NCI-H526 (cell line): ENCODE measurements around the gene TNFSF13.
A peak's percentile ranks its signal among the peaks of the same experiment; 100 is the strongest.

Experiments used
- DNase-seq, 2 experiments: peaks; one replicate each; lab custom pipeline; 2025; lab: John Stamatoyannopoulos, UW

Gene TNFSF13

DNA sequence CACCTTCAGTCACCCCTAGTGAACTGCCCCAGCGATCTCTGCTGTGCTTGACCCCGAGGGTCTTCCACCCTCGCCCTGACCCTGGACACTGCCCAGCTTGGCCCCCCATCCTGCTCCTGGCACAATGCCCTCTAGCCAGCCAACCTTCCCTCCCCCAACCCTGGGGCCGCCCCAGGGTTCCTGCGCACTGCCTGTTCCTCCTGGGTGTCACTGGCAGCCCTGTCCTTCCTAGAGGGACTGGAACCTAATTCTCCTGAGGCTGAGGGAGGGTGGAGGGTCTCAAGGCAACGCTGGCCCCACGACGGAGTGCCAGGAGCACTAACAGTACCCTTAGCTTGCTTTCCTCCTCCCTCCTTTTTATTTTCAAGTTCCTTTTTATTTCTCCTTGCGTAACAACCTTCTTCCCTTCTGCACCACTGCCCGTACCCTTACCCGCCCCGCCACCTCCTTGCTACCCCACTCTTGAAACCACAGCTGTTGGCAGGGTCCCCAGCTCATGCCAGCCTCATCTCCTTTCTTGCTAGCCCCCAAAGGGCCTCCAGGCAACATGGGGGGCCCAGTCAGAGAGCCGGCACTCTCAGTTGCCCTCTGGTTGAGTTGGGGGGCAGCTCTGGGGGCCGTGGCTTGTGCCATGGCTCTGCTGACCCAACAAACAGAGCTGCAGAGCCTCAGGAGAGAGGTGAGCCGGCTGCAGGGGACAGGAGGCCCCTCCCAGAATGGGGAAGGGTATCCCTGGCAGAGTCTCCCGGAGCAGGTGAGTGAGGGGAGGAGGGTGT is at the start of gene TNFSF13:
Gene TNFSF13 (plus strand): TSS at position 207 of the 776 bp plus-strand sequence. CDS start 290 bp downstream, at position 497.
- DNase-seq, result no peak

GRCh38 chr17:7508846-7509245 is 49.7 kb upstream of the TNFSF13 start:
- no peak for DNase-seq

DNA sequence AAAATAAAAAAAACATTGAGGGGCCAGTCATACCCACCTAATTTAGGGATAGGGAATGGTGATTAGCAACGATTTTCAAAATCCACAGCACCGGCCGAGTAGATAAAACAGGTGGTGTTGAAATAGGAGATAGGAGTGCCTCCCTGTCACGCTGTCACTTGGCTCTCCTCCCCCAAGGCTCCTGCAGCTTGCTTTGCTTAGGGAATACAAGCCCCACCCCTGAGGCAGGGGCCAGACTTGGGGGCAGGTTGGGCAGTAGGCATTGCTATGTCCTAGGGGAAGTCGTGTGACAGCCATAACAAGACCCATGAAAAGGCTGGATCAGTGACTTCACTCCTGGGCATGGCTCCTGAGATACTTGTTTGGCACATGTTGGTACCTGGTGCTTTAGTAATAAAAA is 48.6 kb upstream of the TNFSF13 start:
- DNase-seq, result no peak

GRCh38 chr17:7511108-7511507 is 47.4 kb upstream of the TNFSF13 start:
- DNase-seq, result no peak

GRCh38 chr17:7512105-7512504 is 46.4 kb upstream of the TNFSF13 start:
- DNase-seq, result no peak

GRCh38 chr17:7512824-7513540 is 45.6 kb upstream of the TNFSF13 start:
- no peak for DNase-seq

DNA sequence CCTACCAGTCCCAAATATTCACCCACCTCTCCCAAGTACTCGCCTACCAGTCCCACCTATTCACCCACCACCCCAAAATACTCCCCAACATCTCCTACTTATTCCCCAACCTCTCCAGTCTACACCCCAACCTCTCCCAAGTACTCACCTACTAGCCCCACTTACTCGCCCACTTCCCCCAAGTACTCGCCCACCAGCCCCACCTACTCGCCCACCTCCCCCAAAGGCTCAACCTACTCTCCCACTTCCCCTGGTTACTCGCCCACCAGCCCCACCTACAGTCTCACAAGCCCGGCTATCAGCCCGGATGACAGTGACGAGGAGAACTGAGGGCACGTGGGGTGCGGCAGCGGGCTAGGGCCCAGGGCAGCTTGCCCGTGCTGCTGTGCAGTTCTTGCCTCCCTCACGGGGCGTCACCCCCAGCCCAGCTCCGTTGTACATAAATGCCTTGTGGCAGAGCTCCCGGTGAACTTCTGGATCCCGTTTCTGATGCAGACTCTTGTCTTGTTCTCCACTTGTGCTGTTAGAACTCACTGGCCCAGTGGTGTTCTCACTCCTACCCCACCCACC is 44.6 kb upstream of the TNFSF13 start:
- DNase-seq, result no peak

GRCh38 chr17:7515911-7516610 is 42.5 kb upstream of the TNFSF13 start:
- no peak for DNase-seq

- peak in 1 of 2 experiments; percentile 25 for DNase-seq
Measured at GRCh38 chr17:7523033-7523432, 35.5 kb upstream of the TNFSF13 start.

GRCh38 chr17:7528842-7529241 is 29.7 kb upstream of the TNFSF13 start:
- DNase-seq, result no peak

DNA sequence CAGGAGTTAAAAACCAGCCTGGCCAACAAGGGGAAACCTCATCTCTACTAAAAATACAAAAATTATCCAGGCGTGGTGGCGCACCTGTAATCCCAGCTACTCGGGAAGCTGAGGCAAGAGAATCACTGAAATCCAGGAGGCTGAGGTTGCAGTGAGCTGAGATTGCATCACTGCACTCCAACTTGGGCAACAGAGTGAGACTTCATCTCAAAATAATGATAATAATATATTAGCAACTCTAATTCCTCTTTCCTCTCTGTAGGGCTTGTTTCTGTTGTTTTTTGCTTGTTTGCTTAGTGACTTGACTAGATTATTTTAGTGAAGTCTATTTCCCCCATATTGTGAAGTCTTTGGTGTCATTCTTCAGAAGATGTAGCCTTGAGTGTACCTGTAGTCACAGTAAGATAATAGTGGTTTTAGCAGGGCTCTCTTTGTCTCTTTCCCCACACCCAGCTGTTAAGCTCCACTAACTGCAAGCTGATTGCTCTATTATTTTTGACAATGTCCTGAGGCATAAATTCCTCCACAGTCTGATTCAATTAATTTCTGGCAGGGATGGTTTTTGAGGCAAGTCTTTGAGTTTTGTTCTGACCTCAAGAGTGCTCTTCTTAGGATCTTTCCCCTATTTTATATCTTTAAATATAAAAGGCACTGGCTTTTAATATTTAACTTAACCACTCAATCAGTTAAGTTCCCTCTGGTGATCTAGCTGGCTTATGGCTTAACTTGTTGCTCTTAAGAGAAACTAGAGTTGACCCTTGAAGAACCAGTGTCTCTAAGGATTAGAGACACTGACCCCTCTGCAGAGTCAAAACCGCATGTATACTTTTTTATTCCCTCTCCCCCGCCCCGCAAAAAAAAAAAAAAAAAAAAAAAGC is 28.3 kb upstream of the TNFSF13 start:
- DNase-seq, result no peak

DNA sequence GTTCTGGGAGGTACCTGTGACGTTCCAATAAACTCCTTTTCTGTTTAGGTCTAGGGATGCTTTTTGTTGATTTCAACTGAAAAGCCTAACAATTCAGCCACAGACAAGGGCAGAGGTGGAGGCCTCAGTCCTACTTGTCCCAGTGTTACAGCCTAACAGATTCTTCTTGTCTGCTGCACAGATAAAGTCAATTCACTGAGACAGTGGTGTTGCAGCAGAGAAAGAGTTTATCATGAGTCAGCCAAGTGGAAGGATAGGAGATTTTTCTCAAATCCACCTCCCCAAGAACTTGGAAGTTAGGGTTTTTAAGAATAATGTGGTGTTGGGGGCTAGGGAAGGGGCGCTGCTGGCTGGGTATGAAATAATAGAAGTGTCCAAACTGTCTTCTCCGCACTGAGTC is 20.5 kb upstream of the TNFSF13 start:
- DNase-seq, result no peak

- DNase-seq, result no peak
Measured at GRCh38 chr17:7538891-7539545, 19.5 kb upstream of the TNFSF13 start.

DNA sequence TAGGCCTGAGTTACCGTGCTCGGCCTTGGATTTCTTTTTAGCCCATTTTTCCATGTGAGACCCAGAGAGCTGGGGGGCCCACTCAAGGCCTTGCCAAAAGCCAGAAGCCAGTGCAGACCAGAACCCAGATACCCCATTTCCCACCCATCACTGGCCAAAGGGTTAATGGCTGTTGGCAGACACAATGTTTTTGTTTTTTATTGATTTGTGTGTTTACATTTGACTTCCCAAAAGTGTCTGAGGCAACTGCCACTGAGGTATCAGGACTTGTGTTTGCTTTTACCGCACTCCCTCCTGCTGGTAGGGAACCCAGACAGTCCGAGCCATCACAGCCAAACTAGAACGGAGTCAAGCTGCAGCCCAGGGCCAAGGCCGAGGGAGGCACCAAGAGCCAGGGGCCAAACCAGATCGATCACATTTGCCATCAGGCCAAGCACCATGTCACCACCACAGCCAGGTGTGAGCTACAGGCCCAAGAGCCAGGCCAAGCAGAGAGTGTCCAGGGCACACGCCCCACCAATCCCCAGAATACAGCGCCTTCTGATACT is 17.4 kb upstream of the TNFSF13 start:
- DNase-seq, result no peak

- no peak for DNase-seq
Measured at GRCh38 chr17:7544911-7545310, 13.6 kb upstream of the TNFSF13 start.

DNA sequence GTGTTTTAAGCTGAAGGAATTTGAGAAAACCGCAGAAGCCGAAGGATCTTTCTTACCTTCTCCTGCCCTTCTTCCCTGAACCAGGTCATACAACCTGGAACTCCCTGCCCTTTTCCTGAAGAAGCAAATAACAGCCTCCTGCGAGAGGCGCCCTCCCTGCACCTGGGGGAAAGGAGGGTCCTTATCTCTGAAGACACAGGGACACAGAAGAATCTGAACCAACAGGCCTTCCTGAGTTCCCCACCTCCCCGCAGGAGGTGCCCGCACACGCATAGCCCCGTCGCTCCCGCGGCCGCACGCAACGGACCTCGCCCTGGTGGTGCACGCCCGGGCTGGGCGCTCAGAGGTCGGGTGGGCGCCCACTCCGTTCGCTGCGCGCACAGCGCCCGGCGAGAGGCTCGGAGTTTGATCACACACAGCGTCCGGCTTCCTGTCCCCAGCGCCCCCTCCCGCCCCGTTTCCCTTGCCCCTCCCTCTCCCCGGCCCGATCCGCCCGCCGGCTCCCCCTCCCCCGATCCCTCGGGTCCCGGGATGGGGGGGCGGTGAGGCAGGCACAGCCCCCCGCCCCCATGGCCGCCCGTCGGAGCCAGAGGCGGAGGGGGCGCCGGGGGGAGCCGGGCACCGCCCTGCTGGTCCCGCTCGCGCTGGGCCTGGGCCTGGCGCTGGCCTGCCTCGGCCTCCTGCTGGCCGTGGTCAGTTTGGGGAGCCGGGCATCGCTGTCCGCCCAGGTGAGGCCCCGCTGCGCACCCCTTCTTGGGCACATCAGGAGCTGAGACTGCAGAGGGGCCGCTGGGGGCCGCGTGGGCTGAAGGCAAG is 9.8 kb upstream of the TNFSF13 start, which contains the start of gene TNFSF12:
Gene TNFSF12 (plus strand): TSS at position 474 of the 816 bp plus-strand sequence. CDS start 96 bp downstream, at position 570.
- DNase-seq, result no peak

- peak in 1 of 2 experiments; percentile 23 for DNase-seq
Measured at GRCh38 chr17:7549401-7550055, 9.0 kb upstream of the TNFSF13 start.

DNA sequence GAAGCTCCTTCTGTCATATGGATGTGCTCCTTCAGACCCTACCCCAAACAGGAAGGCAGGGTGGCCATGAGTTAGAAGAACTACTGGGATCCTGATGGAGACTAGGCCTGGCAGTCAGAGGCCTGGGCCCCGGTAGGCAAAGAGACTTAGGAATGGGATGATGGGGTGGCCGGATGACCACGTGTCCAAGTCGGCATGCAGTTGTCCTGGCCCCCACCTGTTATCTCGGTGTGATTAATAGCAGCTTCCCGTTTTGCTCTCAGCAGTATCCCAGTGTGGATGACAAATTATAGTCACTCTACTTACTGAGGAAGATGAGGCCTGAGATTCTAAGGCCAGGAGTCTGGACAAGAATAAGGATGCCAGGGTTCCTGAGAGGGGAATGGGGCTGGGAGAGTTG is 8.2 kb upstream of the TNFSF13 start:
- no peak for DNase-seq

GRCh38 chr17:7551396-7551795 is 7.2 kb upstream of the TNFSF13 start:
- no peak for DNase-seq
